OCI-LY3 (cell line): ENCODE results near the gene DGKB.

Source experiments
- EZH2phosphoT487 ChIP-seq: fragments of 200-600 bp; shearing (Covaris generic); IDR thresholded peaks from 2 replicates; pipeline ENCODE4 v1.6.1; 2018; ENCODE audit warnings: antibody characterized with exemption, mixed run types, low read depth
- TF ChIP-seq, protein P1 (sequence below): fragments of 200-600, 300-600 bp; sonication (generic); IDR thresholded peaks from 2 replicates; pipeline ENCODE4 v1.5.1; 2014; ENCODE audit warnings: antibody characterized with exemption, low read length, low read depth

- TF ChIP-seq, protein P1, sequence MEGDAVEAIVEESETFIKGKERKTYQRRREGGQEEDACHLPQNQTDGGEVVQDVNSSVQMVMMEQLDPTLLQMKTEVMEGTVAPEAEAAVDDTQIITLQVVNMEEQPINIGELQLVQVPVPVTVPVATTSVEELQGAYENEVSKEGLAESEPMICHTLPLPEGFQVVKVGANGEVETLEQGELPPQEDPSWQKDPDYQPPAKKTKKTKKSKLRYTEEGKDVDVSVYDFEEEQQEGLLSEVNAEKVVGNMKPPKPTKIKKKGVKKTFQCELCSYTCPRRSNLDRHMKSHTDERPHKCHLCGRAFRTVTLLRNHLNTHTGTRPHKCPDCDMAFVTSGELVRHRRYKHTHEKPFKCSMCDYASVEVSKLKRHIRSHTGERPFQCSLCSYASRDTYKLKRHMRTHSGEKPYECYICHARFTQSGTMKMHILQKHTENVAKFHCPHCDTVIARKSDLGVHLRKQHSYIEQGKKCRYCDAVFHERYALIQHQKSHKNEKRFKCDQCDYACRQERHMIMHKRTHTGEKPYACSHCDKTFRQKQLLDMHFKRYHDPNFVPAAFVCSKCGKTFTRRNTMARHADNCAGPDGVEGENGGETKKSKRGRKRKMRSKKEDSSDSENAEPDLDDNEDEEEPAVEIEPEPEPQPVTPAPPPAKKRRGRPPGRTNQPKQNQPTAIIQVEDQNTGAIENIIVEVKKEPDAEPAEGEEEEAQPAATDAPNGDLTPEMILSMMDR = no peak
- no peak for TF ChIP-seq EZH2phosphoT487
Measured at GRCh38 chr7:14950013-14950412, 47.5 kb upstream of the DGKB start.
